Lower lobe of right lung (tissue), 2 donors: ENCODE data around the gene FIGNL2. TPM values are rescaled to one million over a fixed set of nuclear protein-coding genes. Genes with fewer than 3 reads are reported as not detected.

Experiments
- ATAC-seq, 2 donors: fragments of 200-7000 bp; cut with Tn5 transposase; one replicate each; pipeline ENCODE4 v1.9.1; 2020 to 2022; ENCODE audit warnings: mild to moderate bottlenecking in 2 of 2, moderate library complexity in 2 of 2
- DNase-seq: peaks from one replicate; pipeline ENCODE4 v3.0.0-alpha.2; 2020
- H3K27ac ChIP-seq: fragments of 200-600 bp; one replicate; pipeline ENCODE4 v1.8.0; 2022
- H3K27me3 ChIP-seq: fragments of 200-600 bp; one replicate; pipeline ENCODE4 v1.8.0; 2022; ENCODE audit warnings: low read depth
- H3K36me3 ChIP-seq: fragments of 200-600 bp; one replicate; pipeline ENCODE4 v1.8.0; 2022; ENCODE audit warnings: mild to moderate bottlenecking
- H3K4me1 ChIP-seq: fragments of 200-600 bp; one replicate; pipeline ENCODE4 v1.8.0; 2022
- H3K4me3 ChIP-seq: fragments of 200-600 bp; one replicate; pipeline ENCODE4 v1.8.0; 2022; ENCODE audit warnings: mild to moderate bottlenecking
- H3K9me3 ChIP-seq: fragments of 200-600 bp; one replicate; pipeline ENCODE4 v1.8.0; 2022
- CTCF ChIP-seq: fragments of 200-600 bp; IDR thresholded peaks from one replicate; pipeline ENCODE4 v1.8.0; 2022; ENCODE audit warnings: antibody characterized with exemption, mild to moderate bottlenecking
- intact Hi-C: fragments of 100-400 bp; cut with DNase I; formaldehyde crosslinking; loops from one replicate; pipeline ENCODE4 v1.11.0; 2022
- total RNA-seq: library from RNA; stranded (reverse); fragmentation: NEBNext Ultra II Directional; extraction: Animal tissue kit (Norgen Biotek cat#: 25700); gene quantifications from one replicate; pipeline ENCODE4 v1.2.1, GENCODE V29; 2021
- donor health status: DM: no; HTN: yes; CAD: no; lungs with severe emphysema.

Gene FIGNL2
- total RNA-seq, 1 donor from 2014 or later: 0.95 TPM

- no peak for DNase-seq
- intact Hi-C loops: no loop called here
- Histone ChIP-seq H3K4me1 (peaks cover 46% of the 10 kb centered on the region), H3K27ac (peak overlapping the region; percentile 58), H3K27me3 (peaks cover 29% of the 10 kb centered on the region), H3K36me3 (no peaks in the 10 kb centered on the region), H3K4me3 (no peak overlapping the region), H3K9me3 (no peaks in the 10 kb centered on the region)
- TF ChIP-seq CTCF: no peak
- ATAC-seq: no peak
Measured at GRCh38 chr12:51850965-51851299, 2.4 kb upstream of the FIGNL2 start.

- ATAC-seq (no peak), DNase-seq (no peak)
- intact Hi-C loops: no loop called here
- peaks cover 41% of the 10 kb centered on the region for H3K4me1 ChIP-seq
- H3K4me3 ChIP-seq: no peak overlapping the region
- H3K27me3 ChIP-seq: peaks cover 33% of the 10 kb centered on the region
- TF ChIP-seq CTCF: no peak
- H3K27ac ChIP-seq: peak overlapping the region; percentile 58
- H3K9me3 ChIP-seq: no peaks in the 10 kb centered on the region
- no peaks in the 10 kb centered on the region for H3K36me3 ChIP-seq
Measured at GRCh38 chr12:51850081-51850964, 1.8 kb upstream of the FIGNL2 start.

GRCh38 chr12:51848841-51849735, 570 bp upstream of the FIGNL2 start:
- peak; percentile 21 for TF ChIP-seq CTCF
- intact Hi-C loops: no loop called here
- Histone ChIP-seq H3K4me1 (peaks cover 41% of the 10 kb centered on the region), H3K4me3 (peak overlapping the region; percentile 58), H3K27ac (peak overlapping the region; percentile 58), H3K36me3 (no peaks in the 10 kb centered on the region), H3K9me3 (no peaks in the 10 kb centered on the region), H3K27me3 (peaks cover 45% of the 10 kb centered on the region)
- ATAC-seq (peak; percentile 7 to 34), DNase-seq (no peak)

GRCh38 chr12:51847643-51848325, 734 bp downstream of the FIGNL2 start:
- Histone ChIP-seq H3K27me3 (peaks cover 52% of the 10 kb centered on the region), H3K27ac (peak overlapping the region; percentile 53), H3K36me3 (no peaks in the 10 kb centered on the region), H3K4me3 (peak overlapping the region; percentile 58), H3K9me3 (no peaks in the 10 kb centered on the region), H3K4me1 (peaks cover 41% of the 10 kb centered on the region)
- intact Hi-C loops: no loop called here
- TF ChIP-seq CTCF: no peak
- ATAC-seq (peak; percentile 20 to 39), DNase-seq (no peak)
